Hindlimb muscle (tissue), 1 donor: Measurements from ENCODE around the gene UBE2E2. TPM values are rescaled to one million over a fixed set of nuclear protein-coding genes. Genes with fewer than 3 reads are reported as not detected.

Source experiments
- DNase-seq: peaks from one replicate; pipeline ENCODE4 v3.0.0-alpha.2; 2013
- polyA plus RNA-seq: library from polyadenylated mRNA; unstranded; fragments of 120-200 nt; gene quantifications from one replicate; pipeline ENCODE4 v1.2.1, GENCODE V29; 2013; ENCODE audit not compliant: insufficient read length

The UBE2E2 gene
- polyA plus RNA-seq, 1 donor: 32.0 TPM

DNA sequence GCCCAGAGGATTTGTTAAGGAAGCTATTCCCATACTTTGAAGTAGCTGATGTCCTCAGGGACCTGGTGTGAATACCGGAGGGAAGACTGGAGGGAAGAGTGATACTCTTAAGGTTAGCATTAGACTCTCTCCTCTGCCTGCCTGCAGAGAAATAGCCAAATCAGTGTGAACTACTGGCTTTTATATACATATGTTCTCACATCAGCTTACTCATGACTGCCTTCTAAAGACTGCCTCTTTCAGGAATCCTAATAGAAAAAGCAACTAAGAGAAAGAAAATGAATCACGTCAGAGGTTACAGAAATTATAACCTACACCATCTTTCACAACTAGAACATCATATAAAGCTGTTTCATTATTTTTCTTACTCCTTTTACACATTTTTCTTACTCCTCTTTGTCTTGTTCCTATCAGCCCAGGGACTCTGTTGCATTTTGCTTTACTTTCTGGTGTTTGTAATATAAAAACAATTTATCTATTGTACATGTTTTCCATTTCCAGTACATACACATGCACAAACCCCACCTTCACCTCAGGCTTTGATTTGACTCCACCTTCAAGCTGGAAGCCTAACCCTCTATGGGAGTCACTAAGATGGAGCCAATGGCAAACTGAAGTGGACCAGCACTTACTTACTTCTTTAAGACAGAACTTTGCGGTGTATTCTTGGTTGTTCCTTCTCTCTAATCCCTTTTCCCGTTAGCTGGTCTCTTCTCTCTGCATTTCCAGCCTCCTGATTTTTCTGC is 345.0 kb downstream of the UBE2E2 start:
- no peak for DNase-seq

GRCh38 chr3:23548706-23549105 is 345.6 kb downstream of the UBE2E2 start:
- no peak for DNase-seq

DNA sequence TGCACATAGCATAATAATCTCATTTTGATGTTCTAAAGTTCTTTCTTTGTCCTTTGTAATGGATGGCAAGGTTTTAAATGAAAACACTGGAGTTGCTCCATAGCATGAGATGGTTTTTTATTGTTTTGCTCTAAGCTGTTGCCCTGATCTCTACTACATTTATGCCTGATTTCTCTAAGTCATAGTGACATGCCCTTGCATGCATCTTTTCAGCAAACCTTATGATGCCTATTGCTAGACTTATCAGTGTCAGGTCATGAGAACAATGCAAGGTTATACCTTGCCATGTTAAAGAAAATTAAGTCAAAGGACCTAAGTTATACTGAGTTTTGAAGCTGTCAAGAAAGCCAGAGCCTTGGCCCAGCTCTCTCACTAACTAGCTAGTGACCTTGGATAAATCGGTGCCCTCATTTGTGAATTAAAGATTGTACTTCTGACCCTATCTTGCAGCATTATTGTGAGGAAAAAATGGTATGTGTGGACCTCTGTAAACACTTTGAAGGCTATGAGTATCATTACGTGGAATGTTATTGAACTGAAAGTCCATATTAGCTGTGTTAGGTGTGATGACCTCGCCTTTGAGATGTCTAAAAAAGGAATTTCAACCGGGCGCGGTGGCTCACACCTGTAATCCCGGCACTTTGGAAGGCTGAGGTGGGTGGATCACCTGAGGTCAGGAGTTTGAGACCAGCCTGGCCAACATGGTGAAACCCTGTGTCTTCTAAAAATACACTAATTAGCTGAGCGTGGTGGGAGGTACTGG is 346.2 kb downstream of the UBE2E2 start:
- no peak for DNase-seq

DNA sequence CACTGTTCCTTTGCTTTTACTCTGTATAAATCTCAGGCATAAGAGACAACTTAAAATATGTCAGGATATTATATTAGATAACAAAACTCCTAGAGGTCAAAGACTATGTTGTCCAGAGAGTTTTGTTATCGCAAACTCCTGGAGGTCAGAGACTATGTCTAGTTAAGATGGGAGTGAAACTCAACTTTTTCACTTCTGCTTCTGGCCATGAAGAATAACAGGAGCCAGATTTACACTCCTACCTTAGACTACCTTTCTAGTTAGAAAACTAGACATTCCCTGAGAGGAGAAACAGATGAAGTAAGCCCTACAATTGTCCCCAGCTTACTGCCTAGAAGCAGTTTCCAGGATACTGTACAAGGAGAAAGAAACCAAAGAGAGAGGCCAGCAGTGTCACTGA is 347.3 kb downstream of the UBE2E2 start:
- DNase-seq: no peak

- no peak for DNase-seq
Measured at GRCh38 chr3:23552506-23552905, 349.4 kb downstream of the UBE2E2 start.

DNA sequence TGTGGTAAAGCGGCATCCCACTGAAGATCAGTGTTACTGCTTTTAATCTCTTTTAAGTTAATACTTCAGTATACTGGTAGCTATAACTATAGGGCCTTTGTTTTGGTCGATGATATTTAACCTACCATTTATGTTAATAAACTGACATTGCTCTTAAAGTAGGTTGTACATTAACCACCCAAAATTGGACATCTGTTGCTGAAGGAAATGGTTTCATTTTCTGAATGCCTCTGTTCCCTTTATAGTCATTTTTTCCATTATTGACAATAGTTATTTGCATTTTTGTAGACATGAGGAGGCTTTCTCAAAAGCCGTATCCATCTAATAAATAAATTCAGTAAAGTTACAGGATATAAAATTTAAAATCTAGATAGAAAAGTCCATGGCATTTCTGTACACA is 350.2 kb downstream of the UBE2E2 start:
- DNase-seq: no peak

- DNase-seq: no peak
Measured at GRCh38 chr3:23565041-23565775, 362.1 kb downstream of the UBE2E2 start.

GRCh38 chr3:23566499-23566898 is 363.4 kb downstream of the UBE2E2 start:
- no peak for DNase-seq

DNA sequence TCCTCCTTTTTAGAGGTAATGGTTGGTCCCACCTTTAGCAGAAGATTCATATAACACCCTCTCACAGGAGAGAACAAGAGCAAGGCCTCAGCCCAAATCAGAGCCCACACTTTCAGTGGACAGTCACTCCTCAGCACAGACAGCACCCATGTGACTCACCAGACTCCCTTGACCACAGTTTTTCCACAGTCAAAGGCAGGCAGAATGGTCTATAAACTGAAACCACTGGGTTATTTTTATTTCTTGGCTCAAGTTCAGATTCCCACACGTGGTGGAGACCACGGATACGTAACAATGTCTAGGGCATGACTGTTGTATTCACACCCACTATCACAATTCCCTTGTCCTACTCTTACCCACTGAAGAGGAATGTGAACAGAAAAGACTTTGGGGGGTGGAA is 364.8 kb downstream of the UBE2E2 start:
- DNase-seq: no peak

DNA sequence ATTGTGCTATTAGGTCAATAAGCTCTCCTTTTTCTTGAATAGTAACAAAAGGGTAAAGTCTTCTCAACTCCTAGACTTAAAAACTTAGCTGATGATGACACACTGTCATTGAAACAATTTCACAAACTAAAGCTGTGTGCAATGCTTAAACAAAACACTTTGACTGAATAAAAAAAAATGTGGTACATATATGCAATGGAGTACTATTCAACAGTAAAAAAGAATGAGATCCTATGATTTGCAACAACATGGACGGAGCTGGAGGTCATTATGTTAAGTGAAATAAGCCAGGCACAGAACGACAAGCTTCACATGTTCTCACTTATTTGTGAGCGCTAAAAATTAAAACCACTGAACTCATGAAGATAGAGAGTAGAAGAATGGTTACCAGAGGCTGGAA is 370.7 kb downstream of the UBE2E2 start:
- DNase-seq: no peak

DNA sequence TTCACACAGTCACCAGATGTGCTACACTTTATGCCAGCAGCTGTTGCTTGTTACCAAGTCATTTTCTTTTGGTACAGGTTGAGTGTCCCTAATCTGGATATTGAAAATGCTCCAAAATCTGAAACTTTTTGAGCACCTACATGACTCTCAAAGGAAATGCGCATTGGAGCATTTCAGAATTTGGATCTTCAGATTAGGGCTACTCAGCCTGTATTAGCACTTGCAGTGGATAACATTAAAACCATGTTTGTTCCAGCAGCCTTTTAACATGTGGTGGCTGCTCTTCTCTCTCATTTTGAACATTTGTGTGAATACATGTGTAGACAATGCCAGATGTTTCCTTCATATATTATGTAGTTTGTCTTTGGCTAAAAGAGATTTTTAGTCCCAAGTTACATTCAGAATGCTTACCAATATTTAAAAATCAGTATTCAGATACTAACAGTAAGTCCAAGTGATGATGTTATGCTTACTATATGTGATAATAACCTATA is 371.7 kb downstream of the UBE2E2 start:
- DNase-seq: peak; percentile 12

GRCh38 chr3:23575697-23576096 is 372.6 kb downstream of the UBE2E2 start:
- no peak for DNase-seq

DNA sequence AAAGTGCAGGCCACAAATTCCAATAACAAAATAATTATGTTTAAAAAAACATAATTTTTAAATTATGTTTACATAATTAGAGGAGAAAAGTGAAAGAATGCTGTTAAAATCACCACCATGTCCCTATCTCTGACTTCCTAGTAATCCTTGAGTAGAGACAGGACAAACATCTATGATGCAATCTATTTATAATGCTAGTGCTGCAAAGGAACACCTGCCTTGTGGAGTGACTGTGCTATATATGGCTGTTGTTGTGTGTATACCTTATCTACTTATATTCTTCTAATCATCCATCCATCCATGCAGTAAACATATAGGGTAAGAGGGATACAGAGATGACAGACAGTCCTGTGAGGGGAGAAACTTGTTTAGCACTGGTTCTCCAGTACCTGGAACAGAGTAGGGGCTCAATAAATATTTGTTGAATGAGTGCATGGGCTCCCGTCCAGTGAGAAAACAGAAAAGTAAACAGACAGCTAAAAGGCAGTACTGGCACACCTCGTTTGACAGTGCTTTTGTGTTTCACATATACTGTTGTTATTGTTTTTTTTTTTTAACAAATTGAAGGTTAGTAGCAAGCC is 373.3 kb downstream of the UBE2E2 start:
- no peak for DNase-seq

- DNase-seq: no peak
Measured at GRCh38 chr3:23580096-23580713, 377.1 kb downstream of the UBE2E2 start.

DNA sequence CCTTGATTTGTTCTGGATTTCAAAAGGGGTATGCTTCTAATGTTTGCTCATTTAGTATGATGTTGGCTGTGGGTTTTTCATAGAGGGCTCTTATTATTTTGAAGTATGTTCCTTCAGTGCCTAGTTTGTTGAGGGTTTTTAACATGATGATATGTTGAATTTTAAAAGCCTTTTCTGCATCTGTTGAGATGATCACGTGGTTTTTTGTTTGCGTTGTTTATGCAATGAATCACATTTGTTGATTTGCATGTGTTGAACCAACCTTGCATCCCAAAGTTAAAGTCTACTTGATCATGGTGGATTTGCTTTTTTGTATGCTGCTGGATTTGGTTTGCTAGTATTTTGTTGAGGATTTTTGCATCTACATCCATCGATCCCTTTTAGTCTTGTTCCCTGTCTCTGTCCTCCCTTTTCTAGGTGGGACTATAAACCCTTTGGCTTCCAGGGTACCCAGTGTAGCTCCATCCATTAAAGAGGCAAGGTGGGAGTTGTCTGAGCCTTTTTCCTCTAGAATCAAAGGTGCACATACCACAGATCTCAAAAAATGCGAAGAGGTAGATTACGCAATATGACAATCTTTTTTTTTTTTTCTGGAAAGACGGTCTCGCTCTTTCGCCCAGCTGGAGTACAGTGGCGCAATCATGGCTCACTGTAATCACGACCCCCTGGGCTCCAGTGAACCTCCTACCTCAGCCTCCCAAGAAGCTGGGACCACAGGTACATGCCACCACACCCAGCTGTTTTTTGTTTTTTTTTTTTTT is 381.0 kb downstream of the UBE2E2 start:
- DNase-seq: no peak

DNA sequence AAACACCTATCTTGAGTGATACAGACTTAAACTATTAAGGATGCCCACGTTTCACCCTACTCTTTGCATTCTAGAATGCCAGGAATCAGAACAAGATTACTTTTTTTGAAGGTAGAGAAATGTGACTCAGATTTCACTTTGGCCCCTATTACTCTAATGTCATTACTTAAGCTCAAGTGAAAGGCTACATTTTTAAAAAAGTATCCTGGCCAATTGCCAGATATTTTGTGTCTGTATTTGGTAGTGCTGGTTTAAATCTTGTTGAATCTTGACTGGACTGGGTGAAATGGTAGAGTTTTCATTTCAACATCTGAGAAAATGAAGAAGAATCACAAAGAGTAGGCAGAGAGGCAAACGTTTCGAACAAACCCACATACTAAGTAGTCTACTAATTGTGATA is 384.4 kb downstream of the UBE2E2 start:
- DNase-seq: no peak

GRCh38 chr3:23588547-23588946 is 385.4 kb downstream of the UBE2E2 start:
- DNase-seq: no peak

DNA sequence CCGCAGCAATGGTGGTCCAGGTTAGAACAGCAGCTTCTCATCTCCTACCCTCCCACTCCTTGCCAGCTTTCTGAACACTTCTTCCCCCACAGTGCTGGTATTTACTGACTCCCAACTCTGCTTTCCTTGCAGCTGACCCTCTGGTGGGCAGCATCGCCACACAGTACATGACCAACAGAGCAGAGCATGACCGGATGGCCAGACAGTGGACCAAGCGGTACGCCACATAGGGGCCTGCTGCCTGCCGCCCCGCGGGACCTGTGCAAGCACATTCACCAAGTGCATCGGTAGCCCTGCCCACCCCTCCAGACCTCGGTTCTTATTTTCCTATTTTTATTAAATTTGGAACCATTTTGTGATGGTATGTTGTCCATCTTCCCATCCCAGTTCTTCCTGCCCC is 386.5 kb downstream of the UBE2E2 start:
- no peak for DNase-seq

DNA sequence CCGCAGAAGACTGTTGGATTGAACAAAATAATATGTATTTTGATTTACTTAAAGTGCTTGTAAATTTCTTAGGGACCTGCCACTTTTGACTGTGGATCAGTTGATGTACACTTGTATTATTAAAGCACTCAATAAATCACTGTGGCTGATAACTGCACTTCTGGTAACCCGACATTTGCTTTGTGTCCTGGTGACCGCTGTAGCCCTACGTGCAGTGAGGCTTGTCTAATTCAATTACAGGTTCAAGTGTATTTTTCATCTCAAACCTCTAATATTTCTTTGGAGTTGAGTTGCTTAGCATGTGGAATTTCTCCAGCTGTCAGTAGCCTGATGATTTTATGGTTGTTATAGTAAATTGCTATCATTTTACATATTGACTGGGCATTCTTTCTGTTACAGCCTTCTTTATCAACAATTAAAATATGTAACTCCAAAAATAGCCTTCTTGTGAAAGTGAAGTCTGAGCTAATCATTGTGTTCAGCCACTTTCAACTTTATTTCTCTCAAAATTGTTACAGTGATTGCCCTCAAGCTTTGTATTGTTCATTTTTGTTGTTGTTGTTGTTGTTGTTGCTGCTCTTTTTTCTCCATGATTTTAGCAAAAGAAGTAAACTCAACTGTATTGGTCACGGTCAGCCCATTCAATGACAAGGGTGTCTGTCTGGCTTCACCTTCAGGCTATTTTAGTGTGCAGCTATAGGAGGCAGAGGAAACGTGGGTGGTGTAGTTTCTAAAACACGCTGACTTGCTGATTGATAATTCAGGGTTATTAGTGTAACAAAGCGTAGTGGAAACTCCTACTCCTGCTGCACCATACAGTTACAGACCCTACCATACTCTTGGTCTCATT is 387.5 kb downstream of the UBE2E2 start:
- no peak for DNase-seq

GRCh38 chr3:23591374-23591773 is 388.2 kb downstream of the UBE2E2 start:
- no peak for DNase-seq
